OCI-LY7 (cell line): ENCODE results near the gene OTP. TPM values are rescaled to one million over a fixed set of nuclear protein-coding genes. Genes with fewer than 3 reads are reported as not detected.

Experiments used
- BruUV-seq: library from RNA; stranded (reverse); fragments of 400-500 nt; replicated peaks from 2 replicates; lab custom pipeline; 2021; lab: Mats Ljungman, UMichigan
- CTCF ChIA-PET: fragments of 300-600 bp; sonication (Branson Sonifier 250); formaldehyde crosslinking; loops from one replicate; lab custom pipeline; 2022; ENCODE audit warnings: antibody characterized with exemption; ENCODE audit not compliant: unreplicated experiment; lab: Charles Lee
- POLR2A ChIA-PET: fragments of 300-600 bp; sonication (Branson Sonifier 250); formaldehyde crosslinking; loops from one replicate; lab custom pipeline; 2022; ENCODE audit warnings: antibody characterized with exemption; lab: Charles Lee
- DNase-seq: peaks from one replicate; pipeline ENCODE4 v3.0.0-alpha.2; 2015; ENCODE audit warnings: low spot score
- H2AFZ ChIP-seq: fragments of 200-600 bp; sonication (generic), shearing (Covaris generic); 2 replicates; pipeline ENCODE4 v1.6.1; 2014; ENCODE audit warnings: mild to moderate bottlenecking, antibody characterized with exemption, low read length, moderate library complexity
- H3K27ac ChIP-seq: fragments of 200-600 bp; sonication (generic); 2 replicates; pipeline ENCODE4 v1.5.1; 2014; ENCODE audit warnings: mixed run types, low read depth, mild to moderate bottlenecking, moderate library complexity, low read length, inconsistent platforms; ENCODE audit not compliant: poor library complexity, severe bottlenecking
- H3K36me3 ChIP-seq: fragments of 200-600 bp; sonication (generic); 2 replicates; pipeline ENCODE4 v1.6.1; 2014; ENCODE audit warnings: mild to moderate bottlenecking, antibody characterized with exemption, low read length, moderate library complexity, mixed read lengths; ENCODE audit not compliant: insufficient read depth
- H3K4me1 ChIP-seq: fragments of 200-600 bp; sonication (generic); 2 replicates; pipeline ENCODE4 v1.5.1; 2014; ENCODE audit warnings: mild to moderate bottlenecking, low read length; ENCODE audit not compliant: insufficient read depth, poor library complexity, severe bottlenecking
- H3K4me2 ChIP-seq: fragments of 200-600 bp; sonication (generic); 2 replicates; pipeline ENCODE4 v1.6.1; 2014; ENCODE audit warnings: mild to moderate bottlenecking, low read length
- H3K4me3 ChIP-seq: fragments of 200-600 bp; sonication (generic); 2 replicates; pipeline ENCODE4 v1.5.1; 2014; ENCODE audit warnings: mild to moderate bottlenecking, low read depth, low read length; ENCODE audit not compliant: poor library complexity, severe bottlenecking
- H3K79me2 ChIP-seq: fragments of 200-600 bp; sonication (generic); 2 replicates; pipeline ENCODE4 v1.6.1; 2016; ENCODE audit warnings: low read depth, mild to moderate bottlenecking, low read length, moderate library complexity, mixed read lengths; ENCODE audit not compliant: insufficient read depth
- H3K9me2 ChIP-seq: fragments of 200-600 bp; sonication (generic); 2 replicates; pipeline ENCODE4 v1.6.1; 2016; ENCODE audit warnings: mild to moderate bottlenecking, low read length, mixed read lengths; ENCODE audit not compliant: insufficient read depth
- H3K9me3 ChIP-seq: fragments of 200-600 bp; sonication (generic); 2 replicates; pipeline ENCODE4 v1.6.1; 2014; ENCODE audit warnings: mild to moderate bottlenecking, mixed run types, low read length, mixed read lengths
- H4K20me1 ChIP-seq: fragments of 200-600 bp; sonication (generic); 2 replicates; pipeline ENCODE4 v1.6.1; 2014; ENCODE audit warnings: mild to moderate bottlenecking, antibody characterized with exemption, low read length, moderate library complexity, mixed read lengths; ENCODE audit not compliant: insufficient read depth
- CTCF ChIP-seq: fragments of 200-600 bp; sonication (generic); conservative IDR thresholded peaks from 2 replicates; pipeline ENCODE4 v1.5.1; 2014; ENCODE audit warnings: mild to moderate bottlenecking, antibody characterized with exemption, low read length, moderate library complexity, mixed read lengths
- EZH2phosphoT487 ChIP-seq: fragments of 200-600 bp; sonication (generic); IDR thresholded peaks from 2 replicates; pipeline ENCODE4 v1.6.1; 2018; ENCODE audit warnings: low read depth, borderline replicate concordance, mild to moderate bottlenecking, mixed run types, antibody characterized with exemption, low read length, moderate library complexity, mixed read lengths
- intact Hi-C: fragments of 100-400 bp; cut with micrococcal nuclease; formaldehyde crosslinking; loops from one replicate; pipeline ENCODE4 v1.10.0; 2022; ENCODE audit not compliant: unreplicated experiment
- total RNA-seq, 2 experiments: library from RNA; depleted of rRNA in 1 of 2; stranded (reverse); fragments of >200 nt in 1 of 2; shearing (Covaris generic) in 1 of 2; gene quantifications; 2 replicates each; pipeline ENCODE4 v1.2.3, GENCODE V29; 2014 to 2022

OTP gene
- total RNA-seq, 2 experiments from 2014 or later: not detected

- Histone ChIP-seq H3K9me2 (no peaks in the 10 kb centered on the region), H3K4me3 (no peak overlapping the region), H3K27ac (no peak overlapping the region), H2AFZ (no peak overlapping the region), H4K20me1 (no peaks in the 10 kb centered on the region), H3K9me3 (no peaks in the 10 kb centered on the region), H3K36me3 (no peaks in the 10 kb centered on the region), H3K4me2 (no peak overlapping the region), H3K4me1 (no peaks in the 10 kb centered on the region), H3K79me2 (no peaks in the 10 kb centered on the region)
- no peak for DNase-seq
- TF ChIP-seq CTCF (no peak), EZH2phosphoT487 (no peak)
- BruUV-seq: no TSS peak
- CTCF ChIA-PET: no interaction called here
- POLR2A ChIA-PET: no interaction called here
- intact Hi-C loops: no loop called here
Observed at GRCh38 chr5:77623203-77623740, 15.2 kb downstream of the OTP start.

GRCh38 chr5:77621440-77621839 lies 17.1 kb downstream of the OTP start:
- intact Hi-C loops: no loop called here
- DNase-seq: no peak
- ChIA-PET POLR2A (no interaction called here), CTCF (no interaction called here)
- no peaks in the 10 kb centered on the region for H3K79me2 ChIP-seq
- H3K9me3 ChIP-seq: no peaks in the 10 kb centered on the region
- H3K4me1 ChIP-seq: no peaks in the 10 kb centered on the region
- no peak overlapping the region for H3K4me2 ChIP-seq
- no peaks in the 10 kb centered on the region for H3K9me2 ChIP-seq
- no peaks in the 10 kb centered on the region for H3K36me3 ChIP-seq
- H3K4me3 ChIP-seq: no peak overlapping the region
- no TSS peak for BruUV-seq
- H4K20me1 ChIP-seq: no peaks in the 10 kb centered on the region
- TF ChIP-seq EZH2phosphoT487: no peak
- no peak for TF ChIP-seq CTCF
- no peak overlapping the region for H3K27ac ChIP-seq
- no peak overlapping the region for H2AFZ ChIP-seq

GRCh38 chr5:77620405-77620804 lies 18.1 kb downstream of the OTP start:
- no peak for TF ChIP-seq CTCF
- TF ChIP-seq EZH2phosphoT487: no peak
- no peak overlapping the region for H3K4me2 ChIP-seq
- POLR2A ChIA-PET: interaction anchor here (0.7 kb wide), 1 partner anchor 44 kb away, joined by 3 read pairs; no protein-coding TSS in a partner anchor
- no peak overlapping the region for H3K4me3 ChIP-seq
- CTCF ChIA-PET: no interaction called here
- no peaks in the 10 kb centered on the region for H3K4me1 ChIP-seq
- H3K36me3 ChIP-seq: no peaks in the 10 kb centered on the region
- no peak overlapping the region for H2AFZ ChIP-seq
- intact Hi-C loops: no loop called here
- no peaks in the 10 kb centered on the region for H3K79me2 ChIP-seq
- H3K9me3 ChIP-seq: no peaks in the 10 kb centered on the region
- BruUV-seq: no TSS peak
- no peaks in the 10 kb centered on the region for H3K9me2 ChIP-seq
- H4K20me1 ChIP-seq: no peaks in the 10 kb centered on the region
- H3K27ac ChIP-seq: no peak overlapping the region
- DNase-seq: peak; percentile 2
